Endodermal cell (in vitro differentiated cells): ENCODE results near the gene LIN37. TPM values are rescaled to one million over a fixed set of nuclear protein-coding genes. Genes with fewer than 3 reads are reported as not detected.

Experiments
- DNase-seq: peaks from one replicate; pipeline ENCODE4 v3.0.0-alpha.2; 2017
- H3K27ac ChIP-seq: 2 replicates; pipeline ENCODE4 v1.5.1; 2013; ENCODE audit warnings: mild to moderate bottlenecking, low read depth, low read length, moderate library complexity
- H3K27me3 ChIP-seq: 2 replicates; pipeline ENCODE4 v1.6.1; 2013; ENCODE audit warnings: mild to moderate bottlenecking, low read length, moderate library complexity; ENCODE audit not compliant: insufficient read depth, control insufficient read depth, poor library complexity, severe bottlenecking
- H3K36me3 ChIP-seq: 2 replicates; pipeline ENCODE4 v1.7.0; 2013; ENCODE audit warnings: mild to moderate bottlenecking, low read length, moderate library complexity; ENCODE audit not compliant: control insufficient read depth, insufficient read depth
- H3K4me1 ChIP-seq: one replicate; pipeline ENCODE4 v1.7.0; 2013; ENCODE audit warnings: low read length; ENCODE audit not compliant: control insufficient read depth, insufficient read depth
- H3K4me3 ChIP-seq: 2 replicates; pipeline ENCODE4 v1.5.1; 2013; ENCODE audit warnings: mild to moderate bottlenecking, low read length, moderate library complexity
- H3K9ac ChIP-seq: 2 replicates; pipeline ENCODE4 v1.6.1; 2013; ENCODE audit warnings: mild to moderate bottlenecking, low read length, moderate library complexity; ENCODE audit not compliant: poor library complexity, severe bottlenecking; ENCODE audit errors: extremely low read depth
- H3K9me3 ChIP-seq: 2 replicates; pipeline ENCODE4 v1.6.1; 2013; ENCODE audit warnings: mild to moderate bottlenecking, low read length, moderate library complexity; ENCODE audit not compliant: control insufficient read depth
- H3K27ac Mint-ChIP-seq: 2 replicates; pipeline ENCODE4 v1.8.0; 2020; ENCODE audit warnings: mixed read lengths
- H3K27me3 Mint-ChIP-seq: 2 replicates; pipeline ENCODE4 v1.8.0; 2021; ENCODE audit warnings: mild to moderate bottlenecking, mixed read lengths; ENCODE audit not compliant: insufficient read depth
- H3K36me3 Mint-ChIP-seq: 2 replicates; pipeline ENCODE4 v1.8.0; 2020; ENCODE audit warnings: low read depth, mixed read lengths
- H3K4me1 Mint-ChIP-seq: 2 replicates; pipeline ENCODE4 v1.8.0; 2020; ENCODE audit warnings: mixed read lengths
- H3K4me3 Mint-ChIP-seq: 2 replicates; pipeline ENCODE4 v1.8.0; 2020; ENCODE audit warnings: mild to moderate bottlenecking, moderate library complexity, mixed read lengths
- H3K9me3 Mint-ChIP-seq: 2 replicates; pipeline ENCODE4 v1.8.0; 2020; ENCODE audit warnings: mild to moderate bottlenecking, mixed read lengths
- WGBS, 2 experiments: methylation state at CpG; one replicate each; pipeline versions ENCODE4 v1.1.5 to v1.1.7; 2013; ENCODE audit warnings: missing lambda C conversion rate in 2 of 2, mixed read lengths in 1 of 2; ENCODE audit not compliant: insufficient coverage in 1 of 2, insufficient read length in 1 of 2; 5-methylcytosine and 5-hydroxymethylcytosine counted together
- total RNA-seq, 2 donors: library from RNA; stranded (reverse); fragmentation: NEBNext Ultra II Directional in 1 of 2; extraction: Animal tissue kit (Norgen Biotek cat#: 25700) in 1 of 2; gene quantifications; 2 replicates in 1 of 2; 3 replicates in 1 of 2; pipeline ENCODE4 v1.2.1, GENCODE V29; 2021
- TF ChIP-seq, protein P1 (sequence below): fragments of 200-600 bp; sonication (generic); conservative IDR thresholded peaks from 2 replicates; pipeline ENCODE4 v1.5.0; 2021; ENCODE audit warnings: antibody characterized with exemption, mild to moderate bottlenecking

Gene LIN37
- total RNA-seq, 2 donors from 2014 or later: 6.6 to 7.6 TPM

DNA sequence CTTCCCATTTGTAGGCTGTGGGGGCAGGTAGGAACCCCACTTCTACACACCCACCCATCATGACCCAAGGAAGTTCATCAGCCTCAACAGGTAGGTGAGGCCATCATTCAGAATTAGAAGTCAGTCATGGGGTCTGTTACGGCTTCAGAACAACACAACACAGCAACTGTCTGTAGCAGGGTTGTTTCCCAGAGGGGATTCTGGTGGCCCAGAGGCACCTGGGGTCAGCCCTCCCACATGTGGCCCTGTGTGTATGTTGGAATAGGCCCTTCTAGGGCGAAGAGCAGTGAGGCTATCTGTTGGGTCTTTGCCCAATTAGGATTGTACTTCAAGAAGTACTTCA lies 9.5 kb upstream of the LIN37 start:
- no peak overlapping the region for H3K4me3 Mint-ChIP-seq
- H3K9me3 Mint-ChIP-seq: no peaks in the 10 kb centered on the region
- H3K4me1 ChIP-seq: no peaks in the 10 kb centered on the region
- no peak overlapping the region for H3K9ac ChIP-seq
- peaks cover 51% of the 10 kb centered on the region for H3K36me3 Mint-ChIP-seq
- TF ChIP-seq, protein P1, sequence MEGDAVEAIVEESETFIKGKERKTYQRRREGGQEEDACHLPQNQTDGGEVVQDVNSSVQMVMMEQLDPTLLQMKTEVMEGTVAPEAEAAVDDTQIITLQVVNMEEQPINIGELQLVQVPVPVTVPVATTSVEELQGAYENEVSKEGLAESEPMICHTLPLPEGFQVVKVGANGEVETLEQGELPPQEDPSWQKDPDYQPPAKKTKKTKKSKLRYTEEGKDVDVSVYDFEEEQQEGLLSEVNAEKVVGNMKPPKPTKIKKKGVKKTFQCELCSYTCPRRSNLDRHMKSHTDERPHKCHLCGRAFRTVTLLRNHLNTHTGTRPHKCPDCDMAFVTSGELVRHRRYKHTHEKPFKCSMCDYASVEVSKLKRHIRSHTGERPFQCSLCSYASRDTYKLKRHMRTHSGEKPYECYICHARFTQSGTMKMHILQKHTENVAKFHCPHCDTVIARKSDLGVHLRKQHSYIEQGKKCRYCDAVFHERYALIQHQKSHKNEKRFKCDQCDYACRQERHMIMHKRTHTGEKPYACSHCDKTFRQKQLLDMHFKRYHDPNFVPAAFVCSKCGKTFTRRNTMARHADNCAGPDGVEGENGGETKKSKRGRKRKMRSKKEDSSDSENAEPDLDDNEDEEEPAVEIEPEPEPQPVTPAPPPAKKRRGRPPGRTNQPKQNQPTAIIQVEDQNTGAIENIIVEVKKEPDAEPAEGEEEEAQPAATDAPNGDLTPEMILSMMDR: no peak
- no peaks in the 10 kb centered on the region for H3K27me3 ChIP-seq
- H3K27ac Mint-ChIP-seq: no peak overlapping the region
- 90% methylated on average over 2 of the region's 2 CpGs; no CpG with 5 or more reads in 1 of the 2 experiments for WGBS, 2 experiments
- no peak overlapping the region for H3K27ac ChIP-seq
- no peak overlapping the region for H3K4me3 ChIP-seq
- peaks cover 49% of the 10 kb centered on the region for H3K36me3 ChIP-seq
- no peaks in the 10 kb centered on the region for H3K4me1 Mint-ChIP-seq
- DNase-seq: no peak
- no peaks in the 10 kb centered on the region for H3K27me3 Mint-ChIP-seq
- no peaks in the 10 kb centered on the region for H3K9me3 ChIP-seq

DNA sequence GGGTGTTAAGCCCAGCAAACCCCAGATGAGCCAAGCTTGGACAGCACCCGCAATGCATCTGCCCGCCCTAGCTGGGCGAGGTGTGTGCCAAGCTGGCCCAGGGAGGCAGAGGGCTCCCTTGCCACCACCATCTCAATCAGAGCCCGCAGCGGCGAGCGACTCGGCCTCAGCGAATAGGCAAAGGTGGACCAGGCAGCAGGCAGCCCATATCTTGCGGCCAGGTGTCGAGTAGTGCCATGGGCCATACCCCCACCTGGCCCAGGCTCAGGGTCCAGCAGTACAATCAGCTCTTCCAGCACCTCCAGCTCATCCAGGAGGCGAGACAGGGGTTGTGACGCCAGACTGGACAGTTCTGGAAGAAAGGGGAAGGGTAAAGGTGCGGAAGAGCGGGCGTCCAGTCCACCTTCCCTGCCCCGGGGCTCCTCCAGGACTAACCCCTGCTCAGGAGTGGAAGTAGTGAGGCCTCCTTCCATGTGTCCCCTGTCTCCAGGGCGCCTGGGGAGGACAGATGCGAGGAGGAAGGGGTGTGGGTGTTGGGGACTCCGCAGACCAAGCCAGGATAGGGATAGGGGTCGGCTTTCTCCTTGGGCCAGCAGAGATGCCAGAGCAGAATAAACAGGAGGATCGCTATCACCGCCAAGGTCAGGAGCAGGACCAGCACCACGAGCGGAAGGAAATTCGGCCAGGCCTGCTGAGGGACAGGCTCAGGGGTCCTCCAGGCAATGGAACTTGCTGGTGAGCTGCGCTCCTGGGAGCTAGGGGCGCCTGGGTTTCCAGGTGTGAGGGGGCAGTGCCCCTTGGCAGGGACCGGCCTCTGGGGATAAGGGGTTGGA lies 8.9 kb upstream of the LIN37 start:
- WGBS, 2 experiments: 82 to 87% methylated on average over 7 to 28 of the region's 29 CpGs
- Mint-ChIP-seq H3K27me3 (no peaks in the 10 kb centered on the region), H3K9me3 (no peaks in the 10 kb centered on the region), H3K36me3 (peaks cover 45% of the 10 kb centered on the region), H3K27ac (peak overlapping the region; percentile 52), H3K4me1 (no peaks in the 10 kb centered on the region), H3K4me3 (peak overlapping the region; percentile 66)
- Histone ChIP-seq H3K4me1 (no peaks in the 10 kb centered on the region), H3K27ac (no peak overlapping the region), H3K4me3 (peak overlapping the region; percentile 87), H3K9me3 (no peaks in the 10 kb centered on the region), H3K9ac (peak overlapping the region; percentile 62), H3K27me3 (no peaks in the 10 kb centered on the region), H3K36me3 (peaks cover 42% of the 10 kb centered on the region)
- TF ChIP-seq, protein P1: no peak
- DNase-seq: peak; percentile 62

DNA sequence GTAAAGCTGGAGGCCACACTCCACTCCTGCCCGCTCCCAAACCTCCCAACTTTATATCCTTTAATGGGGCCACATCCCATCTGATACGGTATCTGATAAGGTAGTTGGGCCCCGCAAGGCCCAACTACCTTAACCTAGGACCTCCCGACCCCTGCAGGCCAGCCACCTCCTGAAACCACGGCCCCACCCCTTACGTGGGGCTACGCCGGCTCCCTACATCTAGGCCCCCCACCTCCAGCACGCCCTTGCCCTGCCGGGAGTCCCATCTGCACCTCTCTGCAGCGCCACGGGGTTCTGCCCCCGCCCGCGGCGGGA lies 8.3 kb upstream of the LIN37 start:
- Mint-ChIP-seq H3K27me3 (no peaks in the 10 kb centered on the region), H3K27ac (peak overlapping the region; percentile 98), H3K36me3 (peaks cover 39% of the 10 kb centered on the region), H3K4me1 (no peaks in the 10 kb centered on the region), H3K4me3 (peak overlapping the region; percentile 66), H3K9me3 (no peaks in the 10 kb centered on the region)
- H3K27ac ChIP-seq: peak overlapping the region; percentile 60
- H3K4me1 ChIP-seq: no peaks in the 10 kb centered on the region
- 9% methylated on average over 16 of the region's 16 CpGs; no CpG with 5 or more reads in 1 of the 2 experiments for WGBS, 2 experiments
- no peaks in the 10 kb centered on the region for H3K9me3 ChIP-seq
- peak overlapping the region; percentile 87 for H3K4me3 ChIP-seq
- no peaks in the 10 kb centered on the region for H3K27me3 ChIP-seq
- DNase-seq: no peak
- H3K36me3 ChIP-seq: peaks cover 37% of the 10 kb centered on the region
- TF ChIP-seq, protein P1: no peak
- peak overlapping the region; percentile 62 for H3K9ac ChIP-seq
